Fibroblast of skin of right quadriceps (primary cell): Measurements from ENCODE around the gene C2.
A peak's percentile ranks its signal among the peaks of the same experiment; 100 is the strongest.

ENCODE experiments used
- DNase-seq: peaks from one replicate; pipeline ENCODE4 v3.0.0-alpha.2; 2013

The C2 gene

GRCh38 chr6:31927242-31927862, at the start of gene C2:
C2 (plus strand) TSS chr6:31927717; CDS start chr6:31927753, 36 bp downstream.
- no peak for DNase-seq

- DNase-seq = no peak
Measured at GRCh38 chr6:31878222-31878621, 49.3 kb upstream of the C2 start.

GRCh38 chr6:31878726-31879125, 48.8 kb upstream of the C2 start, which contains the start of gene SLC44A4:
SLC44A4 (minus strand) TSS chr6:31878997; CDS start chr6:31878980, 17 bp downstream.
- DNase-seq = no peak

- no peak for DNase-seq
Measured at GRCh38 chr6:31879143-31879542, 48.4 kb upstream of the C2 start.

- no peak for DNase-seq
Measured at GRCh38 chr6:31879901-31880300, 47.6 kb upstream of the C2 start.

GRCh38 chr6:31880616-31881015, 46.9 kb upstream of the C2 start:
- DNase-seq = no peak

- DNase-seq = no peak
Measured at GRCh38 chr6:31881136-31881859, 46.2 kb upstream of the C2 start.

- DNase-seq = no peak
Measured at GRCh38 chr6:31882344-31882743, 45.2 kb upstream of the C2 start.

- no peak for DNase-seq
Measured at GRCh38 chr6:31883676-31884075, 43.8 kb upstream of the C2 start.

- DNase-seq = no peak
Measured at GRCh38 chr6:31884528-31885035, 42.9 kb upstream of the C2 start.

- DNase-seq = no peak
Measured at GRCh38 chr6:31886541-31886991, 41.0 kb upstream of the C2 start.

- no peak for DNase-seq
Measured at GRCh38 chr6:31887173-31888007, 40.1 kb upstream of the C2 start.

- DNase-seq = no peak
Measured at GRCh38 chr6:31888276-31889258, 39.0 kb upstream of the C2 start.

- no peak for DNase-seq
Measured at GRCh38 chr6:31889331-31889972, 38.1 kb upstream of the C2 start.

GRCh38 chr6:31892821-31893220, 34.7 kb upstream of the C2 start:
- DNase-seq = no peak

GRCh38 chr6:31896493-31896855, 31.0 kb upstream of the C2 start:
- no peak for DNase-seq

GRCh38 chr6:31896856-31897611, 30.5 kb upstream of the C2 start:
- no peak for DNase-seq

GRCh38 chr6:31897612-31898382, 29.7 kb upstream of the C2 start, which contains the start of gene EHMT2:
EHMT2 (minus strand) TSS chr6:31897698; CDS start chr6:31897677, 21 bp downstream.
- DNase-seq = peak; percentile 77

- DNase-seq = no peak
Measured at GRCh38 chr6:31898383-31899011, 29.0 kb upstream of the C2 start.
